GM12892 (cell line): ENCODE results near the gene ESF1.

Experiments
- POLR2A ChIP-seq: IDR thresholded peaks from 2 replicates; pipeline ENCODE4 v1.6.1; 2011; ENCODE audit warnings: low read depth, low read length, control low read depth
- POLR2AphosphoS5 ChIP-seq: IDR thresholded peaks from 2 replicates; pipeline ENCODE4 v1.6.1; 2011; ENCODE audit warnings: low read depth, low read length, control low read depth
- TAF1 ChIP-seq: IDR thresholded peaks from 2 replicates; pipeline ENCODE4 v1.6.1; 2011; ENCODE audit warnings: low read depth, mild to moderate bottlenecking, control low read depth, low read length, borderline replicate concordance

DNA sequence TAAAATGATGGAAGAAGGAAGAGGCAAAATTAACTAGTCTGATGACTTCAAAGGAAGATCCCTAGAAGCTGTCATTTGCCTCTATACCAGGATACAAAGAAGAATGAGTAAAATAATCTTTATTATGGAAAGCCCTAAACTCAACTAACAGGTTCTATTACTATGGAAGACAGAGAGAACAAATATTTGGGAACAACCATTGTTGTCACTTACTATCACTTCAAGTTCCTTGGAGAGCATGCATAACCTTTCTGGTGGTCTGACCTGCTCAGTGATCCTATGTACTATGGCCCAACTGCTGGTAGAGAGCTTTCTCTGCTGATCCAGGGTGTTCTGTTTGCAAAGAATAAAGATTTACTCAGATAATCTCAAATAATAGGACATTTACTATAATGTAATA, 83.2 kb downstream of the ESF1 start:
- TF ChIP-seq POLR2A: no peak
- TF ChIP-seq POLR2AphosphoS5: no peak
- no peak for TF ChIP-seq TAF1
